SU-DHL-6 (cell line): ENCODE data around the gene MYH6.

Experiments used
- H2AFZ ChIP-seq: fragments of 200-600 bp; sonication (generic); 2 replicates; pipeline ENCODE4 v1.6.1; 2014; ENCODE audit warnings: low read depth, mild to moderate bottlenecking, moderate library complexity, mixed read lengths, antibody characterized with exemption, low read length; ENCODE audit not compliant: severe bottlenecking
- H3F3A ChIP-seq: fragments of 200-600 bp; shearing (Covaris generic); 2 replicates; pipeline ENCODE4 v1.6.0; 2016; ENCODE audit warnings: antibody characterized with exemption, mild to moderate bottlenecking; ENCODE audit not compliant: insufficient read depth
- H3K27ac ChIP-seq: fragments of 200-600 bp; sonication (generic); 2 replicates; pipeline ENCODE4 v1.5.1; 2016; ENCODE audit warnings: low read depth, mild to moderate bottlenecking, low read length, moderate library complexity, mixed read lengths
- H3K27me3 ChIP-seq: fragments of 200-600 bp; sonication (generic), shearing (Covaris generic); 2 replicates; pipeline ENCODE4 v1.6.0; 2014; ENCODE audit warnings: mild to moderate bottlenecking, low read length
- H3K36me3 ChIP-seq: fragments of 200-600 bp; sonication (generic); 2 replicates; pipeline ENCODE4 v1.6.1; 2014; ENCODE audit warnings: mild to moderate bottlenecking, low read length, mixed read lengths
- H3K4me2 ChIP-seq: fragments of 300-600, 200-600 bp; shearing (Covaris generic), sonication (generic); 2 replicates; pipeline ENCODE4 v1.6.0; 2014; ENCODE audit warnings: low read length, low read depth, mild to moderate bottlenecking; ENCODE audit not compliant: poor library complexity, severe bottlenecking
- H3K4me3 ChIP-seq: fragments of 200-600 bp; sonication (generic); 2 replicates; pipeline ENCODE4 v1.5.1; 2014; ENCODE audit warnings: antibody characterized with exemption, low read length, mild to moderate bottlenecking, mixed read lengths; ENCODE audit not compliant: insufficient read depth, poor library complexity, severe bottlenecking
- H3K79me2 ChIP-seq: fragments of 200-600 bp; sonication (generic); 2 replicates; pipeline ENCODE4 v1.6.1; 2014; ENCODE audit warnings: mild to moderate bottlenecking, low read length, moderate library complexity; ENCODE audit not compliant: insufficient read depth
- H3K9ac ChIP-seq: fragments of 200-600 bp; sonication (generic); 2 replicates; pipeline ENCODE4 v1.7.0; 2014; ENCODE audit warnings: mild to moderate bottlenecking, low read length
- H3K9me2 ChIP-seq: fragments of 200-600 bp; sonication (generic); replicated peaks from 2 replicates; pipeline ENCODE4 v1.6.1; 2014; ENCODE audit warnings: low read length; ENCODE audit not compliant: insufficient read depth
- H3K9me3 ChIP-seq: fragments of 200-600 bp; sonication (generic); 2 replicates; pipeline ENCODE4 v1.6.1; 2014; ENCODE audit warnings: low read length, mixed read lengths; ENCODE audit not compliant: insufficient read depth
- H4K20me1 ChIP-seq: fragments of 200-600 bp; sonication (generic); 2 replicates; pipeline ENCODE4 v1.6.1; 2014; ENCODE audit warnings: low read depth, mild to moderate bottlenecking, antibody characterized with exemption, low read length, moderate library complexity, mixed read lengths
- EZH2phosphoT487 ChIP-seq: fragments of 200-600 bp; sonication (generic), shearing (Covaris generic); conservative IDR thresholded peaks from 2 replicates; pipeline ENCODE4 v1.6.1; 2018; ENCODE audit warnings: mild to moderate bottlenecking, antibody characterized with exemption, low read length, moderate library complexity, mixed read lengths
- TF ChIP-seq, protein P1 (sequence below): fragments of 200-600 bp; sonication (generic); IDR thresholded peaks from one replicate; pipeline ENCODE4 v1.5.1; 2017; ENCODE audit warnings: antibody characterized with exemption, mild to moderate bottlenecking, low read length, moderate library complexity; ENCODE audit not compliant: insufficient read depth, poor library complexity, severe bottlenecking

MYH6 gene

DNA sequence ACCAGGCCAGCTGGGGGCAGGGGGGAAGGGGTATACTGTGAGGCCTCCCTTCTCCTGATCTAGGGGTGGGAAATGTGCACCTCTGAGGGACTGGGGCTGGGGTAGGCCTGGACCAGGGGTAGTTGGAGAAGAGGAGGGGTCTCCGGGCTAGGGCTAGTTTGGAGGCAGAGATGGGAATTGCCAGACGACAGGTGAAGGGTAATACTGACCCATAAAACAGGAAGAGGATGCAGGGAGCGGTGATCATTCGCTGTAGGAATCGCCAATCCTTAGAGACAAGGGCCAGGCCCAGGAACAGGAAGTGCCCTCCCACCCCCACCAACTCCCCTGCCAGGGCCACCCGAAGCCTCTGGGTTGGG is 59.8 kb downstream of the MYH6 start:
- Histone ChIP-seq H3K79me2 (no peaks in the 10 kb centered on the region), H3K9me3 (no peaks in the 10 kb centered on the region), H3K27ac (no peak overlapping the region), H3K4me3 (no peak overlapping the region), H4K20me1 (no peaks in the 10 kb centered on the region), H3K36me3 (no peaks in the 10 kb centered on the region), H3F3A (no peaks in the 10 kb centered on the region), H2AFZ (no peak overlapping the region), H3K4me2 (no peak overlapping the region), H3K9me2 (no peaks in the 10 kb centered on the region), H3K9ac (no peak overlapping the region), H3K27me3 (no peaks in the 10 kb centered on the region)
- no peak for TF ChIP-seq EZH2phosphoT487
- TF ChIP-seq, protein P1, sequence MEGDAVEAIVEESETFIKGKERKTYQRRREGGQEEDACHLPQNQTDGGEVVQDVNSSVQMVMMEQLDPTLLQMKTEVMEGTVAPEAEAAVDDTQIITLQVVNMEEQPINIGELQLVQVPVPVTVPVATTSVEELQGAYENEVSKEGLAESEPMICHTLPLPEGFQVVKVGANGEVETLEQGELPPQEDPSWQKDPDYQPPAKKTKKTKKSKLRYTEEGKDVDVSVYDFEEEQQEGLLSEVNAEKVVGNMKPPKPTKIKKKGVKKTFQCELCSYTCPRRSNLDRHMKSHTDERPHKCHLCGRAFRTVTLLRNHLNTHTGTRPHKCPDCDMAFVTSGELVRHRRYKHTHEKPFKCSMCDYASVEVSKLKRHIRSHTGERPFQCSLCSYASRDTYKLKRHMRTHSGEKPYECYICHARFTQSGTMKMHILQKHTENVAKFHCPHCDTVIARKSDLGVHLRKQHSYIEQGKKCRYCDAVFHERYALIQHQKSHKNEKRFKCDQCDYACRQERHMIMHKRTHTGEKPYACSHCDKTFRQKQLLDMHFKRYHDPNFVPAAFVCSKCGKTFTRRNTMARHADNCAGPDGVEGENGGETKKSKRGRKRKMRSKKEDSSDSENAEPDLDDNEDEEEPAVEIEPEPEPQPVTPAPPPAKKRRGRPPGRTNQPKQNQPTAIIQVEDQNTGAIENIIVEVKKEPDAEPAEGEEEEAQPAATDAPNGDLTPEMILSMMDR = no peak

DNA sequence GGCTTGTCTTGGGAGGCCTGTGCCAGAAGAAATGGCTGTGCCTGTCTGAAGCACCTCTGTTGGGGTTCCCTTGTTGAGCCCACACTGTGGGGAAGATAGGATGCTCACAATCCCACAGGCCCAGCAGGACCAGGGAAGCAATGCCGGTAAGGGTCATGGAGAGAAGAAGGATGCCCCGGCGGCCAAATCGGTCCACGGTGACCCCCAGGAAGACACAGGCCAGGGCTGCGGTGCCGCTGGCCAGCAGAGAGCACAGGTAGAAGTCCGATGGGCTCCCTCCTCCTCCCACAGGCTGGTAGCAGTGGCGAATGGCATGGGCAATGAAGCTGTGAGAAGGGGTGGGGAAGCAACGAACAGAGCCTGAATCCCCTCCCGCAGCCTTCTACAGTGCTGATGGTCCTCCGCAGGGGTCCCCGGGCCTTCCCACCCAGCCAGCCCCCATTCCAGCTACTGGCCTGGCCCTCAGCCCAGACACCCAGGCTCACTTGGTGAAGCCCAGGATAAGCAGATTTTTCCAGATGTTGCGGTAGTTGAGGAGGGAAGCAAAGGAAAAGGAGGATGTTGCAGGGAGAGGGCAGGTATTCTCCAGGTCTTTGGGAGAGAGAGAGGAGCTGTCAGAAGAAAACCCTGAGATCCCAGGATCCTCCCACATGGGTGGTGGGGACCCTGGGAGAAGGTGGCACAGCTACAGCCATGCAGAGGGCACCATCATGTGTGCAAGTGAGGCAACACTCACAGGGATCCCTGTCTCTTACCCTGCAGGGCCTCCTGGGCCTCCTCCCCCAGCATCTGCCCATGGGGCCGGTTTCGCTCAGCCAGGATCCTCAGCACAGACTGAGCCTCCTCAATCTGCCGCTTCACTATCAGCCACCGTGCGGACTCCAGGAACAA is 60.4 kb downstream of the MYH6 start:
- TF ChIP-seq, protein P1 = no peak
- TF ChIP-seq EZH2phosphoT487 = no peak
- no peaks in the 10 kb centered on the region for H4K20me1 ChIP-seq
- H2AFZ ChIP-seq = no peak overlapping the region
- no peaks in the 10 kb centered on the region for H3K36me3 ChIP-seq
- H3K9ac ChIP-seq = no peak overlapping the region
- no peak overlapping the region for H3K4me2 ChIP-seq
- H3K4me3 ChIP-seq = no peak overlapping the region
- no peaks in the 10 kb centered on the region for H3K79me2 ChIP-seq
- H3K27me3 ChIP-seq = no peaks in the 10 kb centered on the region
- no peak overlapping the region for H3K27ac ChIP-seq
- H3F3A ChIP-seq = no peaks in the 10 kb centered on the region
- no peaks in the 10 kb centered on the region for H3K9me2 ChIP-seq
- no peaks in the 10 kb centered on the region for H3K9me3 ChIP-seq

DNA sequence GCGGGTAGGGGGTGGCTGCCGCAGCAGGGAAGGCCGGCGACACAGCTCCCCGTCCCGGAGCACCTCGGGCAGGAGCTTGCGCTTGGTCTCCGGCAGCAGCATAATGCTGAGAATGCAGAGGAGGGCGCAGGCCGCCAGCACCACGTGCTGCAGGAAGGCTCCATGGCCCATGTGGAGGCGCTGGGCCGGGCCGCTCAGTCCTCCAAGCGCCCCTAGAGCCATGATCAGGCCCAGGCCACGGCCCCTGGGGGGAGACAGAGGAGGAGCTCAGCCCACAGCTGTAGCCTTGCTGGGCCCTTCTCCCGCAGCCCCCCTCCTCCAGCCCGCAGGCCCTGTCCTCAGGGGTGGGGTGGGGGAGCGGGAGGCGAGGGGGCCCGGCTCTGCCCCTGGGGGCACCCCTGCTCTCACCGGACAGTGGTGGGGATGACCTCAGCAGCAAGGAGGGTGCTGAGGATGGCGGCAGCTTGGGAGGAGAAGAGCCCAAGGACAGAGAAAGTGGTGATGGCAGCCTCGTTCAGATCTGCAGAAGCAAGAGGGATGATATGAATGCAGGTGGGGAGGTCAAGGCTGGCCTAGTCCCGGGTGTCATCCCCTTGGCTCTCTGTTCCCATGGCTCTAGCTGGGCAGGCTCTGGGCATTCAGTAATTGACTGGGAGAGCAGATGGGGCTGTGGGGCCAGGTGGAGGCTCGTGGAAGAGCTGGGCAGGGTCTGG is 61.2 kb downstream of the MYH6 start:
- H3K4me2 ChIP-seq = no peak overlapping the region
- H3K9me3 ChIP-seq = no peaks in the 10 kb centered on the region
- no peak overlapping the region for H3K9ac ChIP-seq
- no peaks in the 10 kb centered on the region for H3K79me2 ChIP-seq
- no peaks in the 10 kb centered on the region for H3K9me2 ChIP-seq
- H3F3A ChIP-seq = no peaks in the 10 kb centered on the region
- TF ChIP-seq, protein P1 = no peak
- no peak for TF ChIP-seq EZH2phosphoT487
- no peaks in the 10 kb centered on the region for H3K36me3 ChIP-seq
- H2AFZ ChIP-seq = no peak overlapping the region
- no peak overlapping the region for H3K27ac ChIP-seq
- H3K4me3 ChIP-seq = no peak overlapping the region
- no peaks in the 10 kb centered on the region for H3K27me3 ChIP-seq
- H4K20me1 ChIP-seq = no peaks in the 10 kb centered on the region
